Measurements from ENCODE around the gene SERPINA1. TPM values are rescaled to one million over a fixed set of nuclear protein-coding genes. Genes with fewer than 3 reads are reported as not detected.

Gene SERPINA1
- total RNA-seq, 2 experiments from 2014 or later, result 4.3 to 4.7 TPM

GRCh38 chr14:94384342-94384741, 4.1 kb downstream of the SERPINA1 start:
- H3K27ac Mint-ChIP-seq, result no peak overlapping the region
- no peaks in the 10 kb centered on the region for H3K9me3 ChIP-seq (ENCODE audit: control insufficient read depth in 1 of 2, insufficient read depth in 1 of 2, low read length in 2 of 2)
- H3K4me3 Mint-ChIP-seq, result no peak overlapping the region
- H3K4me1 Mint-ChIP-seq (ENCODE audit: low read depth), result no peaks in the 10 kb centered on the region
- ChIA-PET POLR2A (no interaction called here), CTCF (no interaction called here)
- no peaks in the 10 kb centered on the region for H3K4me1 ChIP-seq (ENCODE audit: insufficient read depth, low read length)
- no peaks in the 10 kb centered on the region for H3K27me3 Mint-ChIP-seq
- no peak for TF ChIP-seq CTCF (IDR thresholded peaks at IDR 0.05)
- H3K36me3 Mint-ChIP-seq (ENCODE audit: low read depth), result no peaks in the 10 kb centered on the region
- DNase-seq, result no peak
- no peaks in the 10 kb centered on the region for H3K27me3 ChIP-seq (ENCODE audit: control insufficient read depth in 1 of 2, insufficient read depth in 2 of 2, low read length in 2 of 2)
- no peaks in the 10 kb centered on the region for H3K36me3 ChIP-seq (ENCODE audit: insufficient read depth, low read length)
- ATAC-seq (ENCODE audit: poor library complexity), result no peak
- intact Hi-C loops (cut with DNase I, micrococcal nuclease), result no loop called here
- no peak overlapping the region for H3K4me3 ChIP-seq (ENCODE audit: low read length)
- no peaks in the 10 kb centered on the region for H3K9me3 Mint-ChIP-seq
- H3K27ac ChIP-seq (ENCODE audit: low read depth in 1 of 2, low read length in 2 of 2), result no peak overlapping the region

- Mint-ChIP-seq H3K4me3 (no peak overlapping the region), H3K4me1 (ENCODE audit: low read depth) (no peaks in the 10 kb centered on the region), H3K27me3 (no peaks in the 10 kb centered on the region), H3K27ac (no peak overlapping the region), H3K9me3 (no peaks in the 10 kb centered on the region), H3K36me3 (ENCODE audit: low read depth) (no peaks in the 10 kb centered on the region)
- POLR2A ChIA-PET, result no interaction called here
- no peak for DNase-seq
- ATAC-seq (ENCODE audit: poor library complexity), result no peak
- intact Hi-C loops (cut with DNase I, micrococcal nuclease), result no loop called here
- no peaks in the 10 kb centered on the region for H3K4me1 ChIP-seq (ENCODE audit: insufficient read depth, low read length)
- H3K36me3 ChIP-seq (ENCODE audit: insufficient read depth, low read length), result no peaks in the 10 kb centered on the region
- no peak for TF ChIP-seq CTCF (IDR thresholded peaks at IDR 0.05)
- CTCF ChIA-PET, result no interaction called here
- H3K4me3 ChIP-seq (ENCODE audit: low read length), result no peak overlapping the region
- no peaks in the 10 kb centered on the region for H3K27me3 ChIP-seq (ENCODE audit: control insufficient read depth in 1 of 2, insufficient read depth in 2 of 2, low read length in 2 of 2)
- H3K27ac ChIP-seq (ENCODE audit: low read depth in 1 of 2, low read length in 2 of 2), result no peak overlapping the region
- no peaks in the 10 kb centered on the region for H3K9me3 ChIP-seq (ENCODE audit: control insufficient read depth in 1 of 2, insufficient read depth in 1 of 2, low read length in 2 of 2)
These were observed 4.6 kb downstream of the SERPINA1 start for GRCh38 chr14:94383777-94384176.

GRCh38 chr14:94382716-94383596, 5.4 kb downstream of the SERPINA1 start:
- Histone ChIP-seq H3K36me3 (ENCODE audit: insufficient read depth, low read length) (no peaks in the 10 kb centered on the region), H3K27ac (ENCODE audit: low read depth in 1 of 2, low read length in 2 of 2) (no peak overlapping the region), H3K4me1 (ENCODE audit: insufficient read depth, low read length) (no peaks in the 10 kb centered on the region), H3K27me3 (ENCODE audit: control insufficient read depth in 1 of 2, insufficient read depth in 2 of 2, low read length in 2 of 2) (no peaks in the 10 kb centered on the region), H3K4me3 (ENCODE audit: low read length) (no peak overlapping the region), H3K9me3 (ENCODE audit: control insufficient read depth in 1 of 2, insufficient read depth in 1 of 2, low read length in 2 of 2) (no peaks in the 10 kb centered on the region)
- ChIA-PET POLR2A (no interaction called here), CTCF (no interaction called here)
- H3K27me3 Mint-ChIP-seq, result no peaks in the 10 kb centered on the region
- intact Hi-C loops (cut with DNase I, micrococcal nuclease), result no loop called here
- H3K4me1 Mint-ChIP-seq (ENCODE audit: low read depth), result no peaks in the 10 kb centered on the region
- H3K9me3 Mint-ChIP-seq, result no peaks in the 10 kb centered on the region
- no peak overlapping the region for H3K27ac Mint-ChIP-seq
- TF ChIP-seq CTCF (IDR thresholded peaks at IDR 0.05), result no peak
- H3K36me3 Mint-ChIP-seq (ENCODE audit: low read depth), result no peaks in the 10 kb centered on the region
- DNase-seq (no peak), ATAC-seq (ENCODE audit: poor library complexity) (no peak)
- no peak overlapping the region for H3K4me3 Mint-ChIP-seq

All from CD4-positive, alpha-beta T cell (primary cell).